Measurements from ENCODE around the gene ZBP1. TPM values are rescaled to one million over a fixed set of nuclear protein-coding genes. Genes with fewer than 3 reads are reported as not detected.

Gene ZBP1
- total RNA-seq, 2 donors from 2014 or later = 4.1 to 6.1 TPM

- Histone ChIP-seq H3K36me3 (peaks cover 39% of the 10 kb centered on the region), H3K4me3 (no peak overlapping the region), H3K27ac (no peak overlapping the region), H3K9me3 (no peaks in the 10 kb centered on the region), H3K4me1 (ENCODE audit: control insufficient read depth in 1 of 2, low read depth in 2 of 2) (peaks cover 0 to 35% of the 10 kb centered on the region in 2 donors), H3K27me3 (replicated peaks; ENCODE audit: insufficient read depth) (no peaks in the 10 kb centered on the region)
- ATAC-seq (ENCODE audit: insufficient number of reproducible peaks, low FRiP score, low read depth) (no peak), DNase-seq (ENCODE audit: low spot score) (no peak)
- TF ChIP-seq CTCF (IDR thresholded peaks at IDR 0.05) = no peak
Measured at GRCh38 chr20:57652606-57653545, 32.6 kb upstream of the ZBP1 start.

- no peaks in the 10 kb centered on the region for H3K9me3 ChIP-seq
- no peaks in the 10 kb centered on the region for H3K27me3 ChIP-seq (replicated peaks; ENCODE audit: insufficient read depth)
- DNase-seq (ENCODE audit: low spot score) = no peak
- no peak overlapping the region for H3K27ac ChIP-seq
- no peak overlapping the region for H3K4me3 ChIP-seq
- no peak for TF ChIP-seq CTCF (IDR thresholded peaks at IDR 0.05)
- H3K4me1 ChIP-seq (ENCODE audit: control insufficient read depth in 1 of 2, low read depth in 2 of 2) = peaks cover 0 to 27% of the 10 kb centered on the region in 2 donors
- no peak for ATAC-seq (ENCODE audit: insufficient number of reproducible peaks, low FRiP score, low read depth)
- peaks cover 32% of the 10 kb centered on the region for H3K36me3 ChIP-seq
Measured at GRCh38 chr20:57651881-57652605, 31.8 kb upstream of the ZBP1 start.

- ATAC-seq (ENCODE audit: insufficient number of reproducible peaks, low FRiP score, low read depth) (no peak), DNase-seq (ENCODE audit: low spot score) (no peak)
- Histone ChIP-seq H3K27ac (no peak overlapping the region), H3K27me3 (replicated peaks; ENCODE audit: insufficient read depth) (no peaks in the 10 kb centered on the region), H3K4me3 (no peak overlapping the region), H3K9me3 (no peaks in the 10 kb centered on the region), H3K36me3 (peaks cover 25% of the 10 kb centered on the region), H3K4me1 (ENCODE audit: control insufficient read depth in 1 of 2, low read depth in 2 of 2) (peaks cover 0 to 16% of the 10 kb centered on the region in 2 donors)
- no peak for TF ChIP-seq CTCF (IDR thresholded peaks at IDR 0.05)
Measured at GRCh38 chr20:57650756-57651483, 30.7 kb upstream of the ZBP1 start.

- Histone ChIP-seq H3K27ac (no peak overlapping the region), H3K36me3 (peaks cover 25% of the 10 kb centered on the region), H3K27me3 (replicated peaks; ENCODE audit: insufficient read depth) (no peaks in the 10 kb centered on the region), H3K4me1 (ENCODE audit: control insufficient read depth in 1 of 2, low read depth in 2 of 2) (peaks cover 0 to 9% of the 10 kb centered on the region in 2 donors), H3K4me3 (no peak overlapping the region), H3K9me3 (peaks cover under 1% of the 10 kb centered on the region)
- ATAC-seq (ENCODE audit: insufficient number of reproducible peaks, low FRiP score, low read depth) (no peak), DNase-seq (ENCODE audit: low spot score) (no peak)
- TF ChIP-seq CTCF (IDR thresholded peaks at IDR 0.05) = no peak
Measured at GRCh38 chr20:57650266-57650665, 30.0 kb upstream of the ZBP1 start.
